ENCODE results near the gene AOPEP.

AOPEP gene

DNA sequence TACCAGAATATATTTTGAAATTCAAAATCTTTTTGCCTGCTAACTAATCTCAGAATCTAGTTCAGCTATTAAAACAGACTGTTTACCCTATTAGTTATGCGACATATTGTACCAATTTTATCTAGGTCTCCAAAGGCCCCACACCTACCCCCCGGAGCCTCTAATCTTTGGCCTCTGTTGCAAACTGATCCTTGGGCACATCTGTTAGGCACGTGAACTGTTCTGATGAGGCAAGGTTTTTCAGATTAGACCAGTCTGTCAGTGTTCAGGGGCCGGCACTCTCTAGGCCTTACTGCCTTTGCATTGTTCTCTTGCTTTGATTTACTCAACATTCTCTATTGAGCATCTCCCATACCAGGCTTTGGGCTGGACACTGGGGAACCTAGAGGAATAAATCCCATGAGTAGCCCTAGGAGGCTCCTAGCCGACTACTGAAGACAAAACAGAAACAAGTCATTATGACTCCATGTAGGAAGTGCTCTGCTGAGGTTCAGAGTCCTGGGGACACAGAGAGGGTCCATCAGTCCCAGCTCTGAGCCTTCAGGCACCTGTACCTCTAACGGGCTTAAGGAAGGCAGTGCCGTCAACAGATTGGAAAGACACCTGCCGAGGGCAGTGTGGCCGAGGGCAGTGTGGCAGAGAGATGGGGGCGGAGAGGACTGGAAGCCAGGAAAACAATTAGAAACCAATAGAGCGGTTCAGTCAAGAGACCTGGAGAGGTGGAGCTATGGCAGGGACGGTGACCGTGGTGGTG lies 245.1 kb downstream of the AOPEP start:
- DNase-seq: no peak

GRCh38 chr9:94973451-94973941 lies 247.0 kb downstream of the AOPEP start:
- DNase-seq: no peak

DNA sequence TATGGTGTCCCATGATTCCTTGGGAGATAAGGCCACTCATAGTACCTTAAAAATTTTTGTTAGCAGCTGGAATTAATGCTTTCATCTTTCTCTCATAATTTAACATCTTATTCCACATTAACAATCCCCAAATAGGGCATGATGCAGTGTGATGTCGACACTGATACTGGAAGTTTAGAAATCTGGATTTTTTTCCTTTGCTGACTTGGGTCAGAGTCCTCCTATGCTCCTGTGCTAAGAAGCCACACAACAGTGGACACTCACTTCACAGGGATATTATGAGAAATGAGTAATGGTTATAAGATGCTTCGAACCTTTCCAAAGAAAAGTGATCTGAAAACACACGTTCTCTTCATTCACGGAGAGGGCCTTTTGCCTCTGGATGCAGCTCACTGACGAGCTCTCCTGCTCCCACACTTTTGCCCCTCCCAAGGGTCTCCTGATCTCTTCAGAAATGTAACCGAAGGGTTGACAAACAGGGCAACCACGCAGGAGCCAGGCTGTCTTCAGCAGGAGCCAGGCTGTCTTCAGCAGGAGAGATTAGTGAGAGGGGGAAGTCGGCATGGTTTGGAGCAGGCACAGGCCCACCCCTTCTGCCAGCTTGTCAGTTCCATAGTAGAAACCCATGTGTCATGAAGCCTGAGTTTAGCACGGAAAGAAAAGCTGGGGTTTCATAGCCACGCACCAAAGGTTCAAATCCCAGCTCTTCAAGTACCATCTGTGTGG lies 247.8 kb downstream of the AOPEP start:
- no peak for DNase-seq

DNA sequence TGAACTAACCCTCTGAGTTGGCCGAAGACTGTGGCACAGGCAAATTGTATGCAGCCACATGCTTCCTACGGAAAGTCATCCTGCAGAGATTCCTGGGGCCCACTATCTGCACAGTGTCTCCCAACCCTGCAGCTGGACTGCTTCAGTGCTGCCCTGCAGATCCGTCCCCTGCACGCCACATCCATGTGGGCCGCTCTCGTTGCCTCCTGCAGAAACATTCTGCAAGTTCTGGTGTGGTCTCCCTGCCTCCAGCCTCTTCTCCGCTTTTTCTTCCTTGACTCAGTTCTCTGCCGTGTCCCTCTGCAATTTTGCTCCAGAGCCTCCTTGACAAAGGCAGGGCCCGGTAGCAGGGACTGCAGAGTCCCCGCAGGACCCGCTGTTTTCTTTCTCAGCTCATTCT lies 249.0 kb downstream of the AOPEP start:
- DNase-seq: no peak

DNA sequence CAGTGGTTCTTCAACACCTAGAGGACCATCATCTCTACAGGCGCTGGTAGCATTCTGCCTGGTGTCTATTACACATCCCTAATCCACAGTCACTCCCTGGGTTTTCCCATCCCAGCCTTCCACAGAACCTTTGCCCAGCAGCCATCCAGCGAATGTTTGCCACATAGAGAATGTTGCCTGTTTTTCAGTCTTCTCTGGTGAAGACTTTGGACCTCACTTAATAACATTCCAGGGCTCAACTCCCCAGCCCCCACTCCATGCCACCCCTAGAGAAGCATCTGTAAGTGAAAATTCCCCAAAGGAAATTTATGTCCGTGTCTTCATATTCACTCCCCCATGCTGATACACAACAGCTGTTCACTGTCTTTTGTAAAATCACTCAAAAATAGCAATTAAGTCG lies 249.6 kb downstream of the AOPEP start:
- DNase-seq: no peak

GRCh38 chr9:94977416-94977815 lies 250.9 kb downstream of the AOPEP start:
- no peak for DNase-seq

- DNase-seq: no peak
Measured at GRCh38 chr9:94979904-94980507, 253.5 kb downstream of the AOPEP start.

- no peak for DNase-seq
Measured at GRCh38 chr9:94980947-94981722, 254.6 kb downstream of the AOPEP start.

GRCh38 chr9:94981723-94982090 lies 255.2 kb downstream of the AOPEP start:
- no peak for DNase-seq

- DNase-seq: no peak
Measured at GRCh38 chr9:94982211-94982610, 255.7 kb downstream of the AOPEP start.

- DNase-seq: no peak
Measured at GRCh38 chr9:94983552-94983951, 257.1 kb downstream of the AOPEP start.

DNA sequence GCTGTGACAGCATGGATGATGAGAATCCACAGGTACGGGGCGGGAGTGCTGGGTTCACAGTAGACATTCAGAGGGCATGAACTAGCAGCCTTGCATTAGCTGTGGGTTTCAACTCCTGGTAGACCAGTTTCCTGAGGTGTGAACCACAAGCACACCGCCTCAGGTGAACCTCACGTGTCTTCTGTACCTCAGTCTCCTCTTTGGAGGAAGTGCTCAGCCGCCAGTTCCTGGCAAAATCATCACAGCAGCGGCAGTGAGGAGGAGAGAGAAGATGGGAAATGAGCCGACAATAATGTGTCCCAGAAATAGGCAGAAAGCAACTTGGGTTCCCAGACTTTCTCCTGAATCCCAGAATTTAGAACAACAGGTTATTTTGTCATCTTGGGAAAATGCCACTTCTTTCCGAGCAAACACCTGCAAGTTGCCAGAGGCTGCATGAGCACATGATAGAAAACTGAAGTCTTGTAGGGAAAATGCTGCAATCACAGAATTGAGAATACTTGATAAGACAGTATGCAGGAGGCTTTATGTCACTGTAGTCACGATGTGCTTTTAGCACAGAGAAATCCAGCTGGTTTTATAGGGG lies 258.5 kb downstream of the AOPEP start:
- no peak for DNase-seq

GRCh38 chr9:94985649-94986048 lies 259.1 kb downstream of the AOPEP start:
- DNase-seq: no peak

DNA sequence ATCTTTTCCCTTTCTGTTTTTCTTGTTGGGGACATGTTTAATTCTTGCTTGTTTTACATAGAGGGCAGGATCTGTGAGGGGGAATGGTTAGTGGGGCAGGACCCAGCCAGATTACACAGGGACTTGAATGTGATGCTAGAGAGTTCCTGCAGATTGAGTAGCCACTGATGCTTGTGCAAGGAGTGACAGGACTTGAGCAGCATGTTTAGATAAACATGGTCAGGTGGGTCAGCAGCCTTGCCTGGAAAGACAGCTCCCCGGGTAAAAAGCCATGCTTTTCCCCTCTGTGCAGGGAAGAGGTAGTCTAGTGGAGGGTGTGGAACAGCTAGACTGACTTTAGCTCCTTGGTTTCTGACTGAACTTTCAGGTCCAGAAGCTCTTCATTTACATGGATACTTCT lies 261.2 kb downstream of the AOPEP start:
- no peak for DNase-seq

- DNase-seq: no peak
Measured at GRCh38 chr9:94990897-94991561, 264.5 kb downstream of the AOPEP start.

DNA sequence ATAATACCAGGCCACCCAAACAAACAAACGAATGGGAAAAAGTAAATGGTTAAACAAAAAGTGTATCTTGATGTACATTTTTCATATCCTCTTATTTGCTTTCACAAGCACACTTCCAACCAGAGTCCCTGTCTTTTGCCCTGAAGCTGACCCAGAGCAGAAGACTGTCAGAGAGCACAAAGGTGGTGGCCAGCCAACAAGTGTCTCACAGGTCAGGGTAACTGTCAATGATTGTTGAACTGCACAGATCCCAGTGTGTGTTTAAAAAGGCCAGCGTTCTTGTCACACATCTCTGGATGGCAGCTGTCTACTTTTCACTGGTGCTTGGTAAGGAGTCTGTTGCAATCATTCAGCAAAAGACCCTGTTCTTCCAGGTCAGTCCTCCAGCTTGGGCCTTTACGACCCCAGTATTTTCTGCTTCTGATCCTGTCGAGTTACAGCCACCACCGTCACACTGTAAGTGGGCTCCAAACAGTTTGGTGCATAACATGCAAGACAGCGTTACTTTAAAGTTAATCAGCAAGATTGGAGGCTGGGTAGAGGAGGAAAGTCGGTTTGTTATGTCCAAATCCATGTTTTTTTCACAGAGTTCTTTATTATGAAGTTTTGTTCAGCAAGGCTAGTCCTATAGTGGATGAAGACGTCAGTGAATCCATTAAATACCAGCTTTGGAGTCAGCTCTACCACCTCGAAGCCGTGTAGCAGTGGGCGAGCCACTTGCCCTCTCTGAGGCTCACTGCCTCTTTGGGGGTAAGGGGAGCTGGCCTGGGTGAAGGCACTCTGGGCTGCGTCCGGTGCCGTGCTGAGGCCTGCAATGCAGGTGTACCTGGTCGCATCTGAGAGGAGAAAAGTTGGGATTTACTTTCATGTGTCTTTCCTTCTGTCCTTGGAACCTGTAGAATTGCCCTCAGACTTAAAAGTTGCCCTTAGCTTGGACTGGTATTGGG lies 265.7 kb downstream of the AOPEP start:
- no peak for DNase-seq

DNA sequence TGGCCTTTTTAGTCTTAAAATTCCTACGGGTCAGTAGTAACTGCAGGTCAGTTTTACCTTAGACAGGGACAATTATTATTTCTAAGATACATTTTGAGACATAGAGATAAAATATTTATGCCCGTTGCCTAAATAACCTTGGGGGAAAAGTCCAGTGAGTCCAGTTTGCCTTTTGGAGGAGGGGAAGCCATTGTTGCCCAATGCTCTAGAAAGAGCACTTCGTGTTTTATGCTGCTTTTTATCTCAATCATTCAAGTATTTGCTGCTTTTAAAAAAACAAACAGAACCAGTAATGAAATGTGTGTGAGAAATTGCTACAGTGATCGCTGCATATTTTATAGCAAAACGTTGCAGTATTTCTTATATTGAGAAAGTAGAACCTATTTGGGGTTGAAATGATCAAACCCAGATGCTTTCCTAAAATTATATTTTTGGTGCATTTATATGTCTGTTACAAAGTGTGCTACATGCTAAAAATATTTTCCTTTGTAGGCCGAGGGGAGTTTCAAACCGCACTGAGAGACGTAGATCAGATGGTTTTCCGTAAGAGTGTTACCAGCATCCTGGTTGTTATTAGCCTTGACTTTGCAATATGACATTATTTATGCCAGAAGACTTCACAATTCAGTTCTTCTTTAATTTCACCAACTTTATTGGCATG lies 266.8 kb downstream of the AOPEP start:
- DNase-seq: no peak

DNA sequence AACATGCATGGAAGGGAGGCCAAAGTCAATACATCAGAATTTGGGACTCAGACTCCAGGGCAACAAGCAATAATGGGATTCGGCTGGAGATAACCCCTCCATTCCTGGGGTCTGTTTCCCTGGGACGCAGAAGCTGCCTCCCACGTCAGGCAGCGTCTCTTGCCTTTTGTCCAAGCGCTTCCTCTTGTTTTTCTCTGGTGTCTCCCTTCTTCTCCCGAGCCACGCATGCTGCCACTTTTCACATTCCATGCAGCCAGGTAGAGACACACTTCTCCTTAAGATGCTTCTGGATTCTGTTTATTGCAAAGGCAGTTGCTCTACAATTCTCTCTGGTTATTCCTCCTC lies 267.3 kb downstream of the AOPEP start:
- DNase-seq: no peak

GRCh38 chr9:94995048-94995693 lies 268.7 kb downstream of the AOPEP start:
- DNase-seq: no peak

DNA sequence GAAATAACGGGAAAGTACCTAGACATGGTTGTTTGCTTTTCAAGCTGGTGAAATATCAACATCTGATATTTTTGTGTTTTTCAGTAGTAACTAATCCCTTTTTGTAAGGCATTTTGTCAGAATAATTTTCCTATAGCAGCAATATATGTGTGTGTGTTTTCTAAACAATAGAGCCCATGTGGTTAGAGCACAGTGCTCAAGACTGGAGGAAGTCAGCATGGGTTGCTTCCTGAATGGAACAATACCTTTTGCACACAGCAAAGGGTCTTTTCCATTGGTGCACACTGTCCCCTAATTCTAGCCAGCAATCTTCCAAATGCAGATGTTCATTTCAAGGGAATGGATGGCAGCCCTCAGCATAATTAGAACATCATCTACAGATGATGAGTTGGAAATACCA lies 270.1 kb downstream of the AOPEP start:
- no peak for DNase-seq
